ENCODE results near the gene PRR3.
A peak's percentile ranks its signal among the peaks of the same experiment; 100 is the strongest.

The PRR3 gene

DNA sequence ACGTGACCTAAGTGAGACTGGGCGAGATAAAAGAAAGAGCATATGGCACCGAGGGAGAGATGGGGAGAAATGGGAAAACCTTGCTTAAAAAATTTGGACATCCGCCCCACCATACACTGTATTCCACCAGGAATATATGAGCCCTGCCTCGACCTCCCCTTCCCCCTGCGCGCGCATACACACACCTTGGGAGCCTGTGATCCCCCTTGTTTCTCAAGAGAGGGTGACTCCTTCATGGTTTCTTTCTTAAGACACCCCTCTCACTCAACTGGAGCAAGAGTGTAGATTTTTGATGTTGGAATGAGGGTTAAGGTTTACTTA, 14.6 kb downstream of the PRR3 start:
- peak in 1 of 5 experiments; percentile 12 for DNase-seq

DNA sequence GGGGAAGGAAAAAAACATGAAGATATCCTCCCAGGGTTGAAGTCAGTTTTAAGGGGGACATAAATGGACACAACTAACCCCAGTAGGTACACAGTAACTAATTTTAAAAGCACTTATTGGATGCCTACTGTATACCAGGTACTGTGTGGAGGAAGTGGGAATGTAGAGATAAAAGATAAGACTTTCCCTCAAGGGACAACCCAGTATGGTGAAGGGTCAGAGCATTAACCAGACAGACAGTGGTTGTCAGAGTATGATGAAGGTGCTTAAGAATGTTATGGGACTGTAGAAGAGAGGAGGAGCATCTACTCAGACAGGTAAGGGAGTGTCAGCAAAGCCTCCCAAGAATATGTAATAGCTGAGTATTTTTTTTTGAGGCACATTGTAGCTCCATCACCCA, 15.1 kb downstream of the PRR3 start:
- DNase-seq: no peak

DNA sequence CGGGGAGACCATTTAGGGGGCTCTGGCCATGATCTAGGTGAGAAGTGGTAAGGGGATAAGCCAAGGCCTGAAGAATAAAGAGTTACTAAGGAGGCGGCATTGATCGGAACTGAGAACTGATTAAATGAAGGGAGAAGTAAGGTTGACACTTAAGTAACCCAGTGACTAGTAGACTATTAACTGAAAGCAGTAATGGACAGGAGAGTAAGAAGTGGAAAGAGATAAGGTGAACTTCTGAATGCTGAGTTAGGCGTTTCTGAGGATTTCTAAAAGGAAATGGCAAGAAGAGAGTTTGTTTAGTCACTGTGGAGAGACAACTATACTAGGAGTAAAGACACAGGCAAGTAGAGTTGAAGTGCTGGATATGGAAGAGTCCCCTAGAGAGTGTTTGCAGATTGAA, 16.0 kb downstream of the PRR3 start:
- DNase-seq: no peak

DNA sequence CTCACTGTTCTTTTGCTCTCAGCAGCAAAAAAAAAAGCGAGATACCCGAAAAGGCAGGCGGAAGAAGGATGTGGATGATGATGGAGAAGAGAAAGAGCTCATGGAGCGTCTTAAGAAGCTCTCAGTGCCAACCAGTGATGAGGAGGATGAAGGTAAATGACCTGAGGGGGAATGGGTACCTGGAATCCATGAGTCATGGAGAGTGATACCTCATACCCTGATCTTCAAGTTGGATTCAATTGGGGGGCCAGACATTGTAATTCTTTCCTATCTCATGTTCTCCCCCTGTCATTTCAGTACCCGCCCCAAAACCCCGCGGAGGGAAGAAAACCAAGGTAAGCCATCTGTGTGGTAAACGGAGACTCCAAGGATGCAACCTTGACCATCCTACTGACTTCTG, 21.0 kb downstream of the PRR3 start:
- DNase-seq: no peak

DNA sequence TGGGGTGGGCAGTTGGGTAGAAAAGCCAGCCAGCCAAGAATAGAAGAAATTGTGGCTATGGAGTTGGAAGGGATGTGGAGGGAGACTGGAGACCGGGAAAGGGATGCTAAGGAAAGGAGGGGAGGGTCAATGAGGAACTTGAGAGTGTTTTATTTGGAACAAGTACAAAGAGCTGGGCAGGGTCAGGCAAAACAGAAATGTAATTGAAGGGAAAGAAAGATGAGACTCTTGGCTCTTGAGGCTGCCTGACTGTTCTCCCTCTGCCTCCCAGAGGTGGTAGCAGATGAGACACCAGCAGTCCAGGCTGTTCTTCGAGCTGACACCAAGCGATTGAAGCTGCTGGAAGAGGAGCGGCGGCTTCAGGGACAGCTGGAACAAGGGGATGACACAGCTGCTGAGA, 26.8 kb downstream of the PRR3 start:
- no peak for DNase-seq

DNA sequence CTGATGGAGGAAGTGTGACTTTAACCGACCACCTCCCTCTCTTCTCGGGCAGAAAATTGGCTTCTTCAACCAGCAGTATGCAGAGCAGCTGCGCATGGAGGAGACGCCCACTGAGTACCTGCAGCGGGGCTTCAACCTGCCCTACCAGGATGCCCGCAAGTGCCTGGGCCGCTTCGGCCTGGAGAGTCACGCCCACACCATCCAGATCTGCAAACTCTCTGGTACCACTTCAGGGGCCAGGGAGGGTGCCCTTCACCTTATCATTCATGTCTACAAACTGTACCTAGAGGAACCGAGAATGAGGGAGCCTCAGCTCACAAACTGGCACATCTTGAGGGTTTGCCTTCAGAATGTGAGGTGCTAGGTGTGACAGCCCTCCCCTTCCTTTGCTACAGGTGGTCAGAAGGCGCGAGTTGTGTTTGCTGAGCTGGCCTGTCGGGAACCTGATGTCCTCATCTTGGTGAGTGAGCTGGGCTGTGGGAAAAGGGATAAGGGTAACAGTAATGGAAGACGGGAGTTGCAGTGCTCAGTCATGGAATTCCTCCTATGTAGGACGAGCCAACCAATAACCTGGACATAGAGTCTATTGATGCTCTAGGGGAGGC, 32.8 kb downstream of the PRR3 start:
- no peak for DNase-seq

DNA sequence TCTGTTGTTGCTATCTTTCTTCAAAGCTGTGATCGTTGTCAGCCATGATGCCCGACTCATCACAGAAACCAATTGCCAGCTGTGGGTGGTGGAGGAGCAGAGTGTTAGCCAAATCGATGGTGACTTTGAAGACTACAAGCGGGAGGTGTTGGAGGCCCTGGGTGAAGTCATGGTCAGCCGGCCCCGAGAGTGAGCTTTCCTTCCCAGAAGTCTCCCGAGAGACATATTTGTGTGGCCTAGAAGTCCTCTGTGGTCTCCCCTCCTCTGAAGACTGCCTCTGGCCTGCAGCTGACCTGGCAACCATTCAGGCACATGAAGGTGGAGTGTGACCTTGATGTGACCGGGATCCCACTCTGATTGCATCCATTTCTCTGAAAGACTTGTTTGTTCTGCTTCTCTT, 33.4 kb downstream of the PRR3 start:
- no peak for DNase-seq

DNA sequence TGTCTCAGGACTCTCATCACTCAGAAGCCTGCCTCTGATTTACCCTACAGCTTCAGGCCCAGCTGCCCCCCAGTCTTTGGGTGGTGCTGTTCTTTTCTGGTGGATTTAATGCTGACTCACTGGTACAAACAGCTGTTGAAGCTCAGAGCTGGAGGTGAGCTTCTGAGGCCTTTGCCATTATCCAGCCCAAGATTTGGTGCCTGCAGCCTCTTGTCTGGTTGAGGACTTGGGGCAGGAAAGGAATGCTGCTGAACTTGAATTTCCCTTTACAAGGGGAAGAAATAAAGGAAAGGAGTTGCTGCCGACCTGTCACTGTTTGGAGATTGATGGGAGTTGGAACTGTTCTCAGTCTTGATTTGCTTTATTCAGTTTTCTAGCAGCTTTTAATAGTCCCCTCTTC, 33.9 kb downstream of the PRR3 start:
- DNase-seq: no peak

DNA sequence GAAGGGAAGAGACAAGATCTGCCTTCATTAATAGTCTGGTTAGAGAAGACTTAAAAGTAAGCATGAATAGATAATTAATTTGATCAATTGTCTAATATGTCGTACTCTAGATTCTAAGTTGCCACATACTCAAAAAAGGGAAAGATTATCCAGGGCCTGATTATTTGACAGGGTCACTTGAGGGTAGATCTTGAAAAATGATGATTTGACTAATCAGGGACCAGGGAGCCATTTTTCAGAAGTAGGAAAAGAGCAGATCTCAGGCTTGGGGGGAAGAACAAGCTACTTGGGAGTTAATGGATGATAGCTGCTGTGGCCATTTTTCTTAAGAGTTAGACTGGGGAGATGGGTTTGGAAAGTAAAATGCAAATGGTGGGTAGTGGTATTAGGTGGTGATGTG, 35.2 kb downstream of the PRR3 start:
- DNase-seq: no peak

DNA sequence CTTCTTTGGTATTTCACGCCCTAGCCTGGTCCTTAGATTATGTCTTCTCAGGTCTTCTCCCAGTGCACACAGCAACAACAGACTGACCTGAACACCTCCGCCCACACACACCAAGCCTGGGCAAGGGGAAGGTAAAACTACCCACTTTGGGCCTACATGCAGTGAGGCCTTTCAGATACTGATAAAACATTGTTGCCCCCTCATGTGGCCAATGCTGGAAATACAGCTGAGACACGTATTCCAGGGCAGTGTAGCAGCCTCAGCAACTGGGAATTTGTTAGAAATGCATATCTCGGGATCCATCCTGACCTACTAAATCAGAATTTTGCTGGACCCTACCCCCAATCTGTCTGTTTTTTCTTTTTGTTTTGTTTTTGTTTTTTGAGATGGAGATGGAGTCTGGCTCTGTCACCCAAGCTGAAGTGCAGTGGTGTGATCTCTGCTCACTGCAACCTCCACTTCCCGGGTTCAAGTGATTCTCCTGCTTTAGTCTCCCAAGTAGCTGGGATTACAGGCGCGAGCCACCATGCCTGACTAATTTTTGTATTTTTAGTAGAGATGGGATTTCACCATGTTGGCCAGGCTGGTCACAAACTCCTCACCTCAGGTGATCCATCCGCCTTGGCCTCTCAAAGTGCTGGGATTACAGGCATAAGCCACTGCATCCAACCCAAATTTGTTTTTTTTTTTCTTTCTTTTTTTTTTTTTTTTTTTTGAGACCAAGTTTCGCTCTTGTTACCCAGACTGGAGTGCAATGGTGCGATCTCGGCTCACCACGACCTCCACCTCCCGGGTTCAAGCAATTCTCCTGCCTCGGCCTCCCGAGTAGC, 40.4 kb downstream of the PRR3 start:
- DNase-seq: peak; percentile 33 to 74 (median 64)

DNA sequence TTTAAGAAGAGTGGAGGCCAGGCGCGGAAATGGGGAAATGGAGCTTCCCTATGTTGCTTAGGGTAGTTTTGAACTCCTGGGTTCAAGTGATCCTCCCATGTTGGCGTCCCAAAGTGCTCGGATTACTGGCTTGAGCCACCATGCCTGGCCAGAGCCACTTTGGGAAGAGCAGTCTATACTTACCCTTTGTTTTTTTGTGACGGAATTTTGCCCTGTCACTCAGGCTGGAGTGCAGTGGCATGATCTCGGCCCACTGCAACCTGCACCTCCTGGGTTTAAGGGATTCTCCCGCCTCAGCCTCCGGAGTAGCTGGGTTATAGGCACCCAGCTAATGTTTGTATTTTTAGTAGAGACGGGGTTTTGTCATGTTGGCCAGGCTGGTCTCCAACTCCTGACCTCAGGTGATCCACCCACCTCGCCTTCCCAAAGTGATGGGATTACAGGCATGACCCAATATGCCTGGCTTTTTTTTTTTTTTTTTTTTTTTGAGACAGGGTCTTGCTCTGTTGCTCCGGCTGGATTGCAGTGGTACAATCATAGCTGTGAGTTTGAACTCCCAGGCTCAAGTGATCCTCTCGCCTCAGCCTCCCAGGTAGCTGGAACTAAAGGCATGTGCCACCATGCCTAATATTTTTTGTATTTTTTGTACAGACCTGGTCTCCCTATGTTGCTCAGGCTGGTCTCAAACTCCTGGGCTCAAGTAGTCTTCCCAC, 42.0 kb downstream of the PRR3 start:
- DNase-seq: no peak

DNA sequence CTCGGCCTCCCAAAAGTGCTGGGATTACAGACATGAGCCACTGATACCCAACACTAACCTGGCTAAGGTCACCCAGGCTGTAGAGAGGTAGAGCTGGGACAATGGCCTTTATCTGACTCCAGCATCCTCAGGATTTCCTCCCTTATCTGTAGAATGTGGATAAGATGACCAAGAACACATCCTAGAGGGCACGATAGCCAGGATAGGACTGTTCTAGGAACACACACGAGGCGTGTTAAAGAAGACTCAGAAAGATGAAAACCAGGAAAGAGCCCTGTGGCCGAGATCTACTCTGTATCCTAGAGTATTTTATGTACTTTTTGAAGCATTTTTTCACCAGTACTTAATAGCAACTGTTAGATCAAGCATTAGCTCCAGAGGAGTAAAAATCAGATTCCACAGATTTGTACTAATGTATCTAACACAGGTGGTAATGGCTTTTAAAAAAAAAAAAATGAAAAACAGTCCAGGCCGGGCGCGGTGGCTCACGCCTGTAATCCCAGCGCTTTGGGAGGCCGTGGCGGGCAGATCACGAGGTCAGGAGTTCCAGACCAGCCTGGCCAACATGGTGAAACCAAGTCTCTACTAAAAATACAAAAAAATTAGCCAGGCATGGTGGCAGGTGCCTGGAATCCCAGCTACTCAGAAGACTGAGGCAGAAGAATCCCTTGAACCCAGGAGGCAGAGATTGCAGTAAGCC, 42.7 kb downstream of the PRR3 start:
- DNase-seq: no peak

DNA sequence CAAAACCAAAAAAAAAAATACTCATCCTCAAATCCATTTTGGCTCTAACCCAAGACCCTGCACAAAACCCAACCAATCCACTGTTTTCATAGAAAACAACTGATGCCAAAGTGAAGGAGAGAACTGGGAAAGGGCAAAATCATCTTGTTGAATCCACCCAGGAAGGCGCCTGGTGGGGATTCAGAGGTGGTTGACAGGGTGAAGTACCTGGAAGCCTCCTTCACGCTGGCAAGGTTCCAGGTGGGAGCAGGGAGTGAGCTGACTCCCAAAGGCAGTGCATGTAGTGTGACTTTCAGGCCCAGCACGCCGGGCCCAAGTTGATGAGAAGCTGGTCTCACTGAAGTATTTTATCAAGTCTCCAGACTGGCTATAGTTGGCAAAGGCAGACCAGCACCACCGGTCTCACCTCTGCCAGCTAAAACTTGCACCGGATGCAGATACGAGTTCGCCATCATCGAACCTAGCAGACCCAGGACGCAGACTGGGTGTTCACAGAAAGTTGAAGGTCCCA, 43.4 kb downstream of the PRR3 start:
- DNase-seq: no peak

DNA sequence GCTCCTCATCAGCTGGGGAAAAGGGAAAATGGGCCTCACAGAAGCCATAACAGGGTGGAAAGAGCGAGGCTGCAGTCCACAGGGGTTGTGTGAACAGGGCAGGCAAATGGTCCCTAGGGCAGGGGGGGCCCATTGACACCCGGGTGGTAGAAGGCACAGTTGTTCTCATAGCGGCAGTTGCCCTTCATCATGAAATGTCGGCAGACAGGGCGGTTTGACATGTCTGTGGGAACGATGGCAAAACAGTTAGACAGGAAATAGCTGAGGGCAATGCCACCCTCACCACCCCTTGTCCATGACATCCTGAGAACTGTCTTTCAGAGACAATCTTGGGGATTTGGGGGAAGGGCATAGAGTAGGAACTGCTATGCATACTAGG, 44.3 kb downstream of the PRR3 start:
- peak in 2 of 5 experiments; percentile 22 to 43 for DNase-seq

DNA sequence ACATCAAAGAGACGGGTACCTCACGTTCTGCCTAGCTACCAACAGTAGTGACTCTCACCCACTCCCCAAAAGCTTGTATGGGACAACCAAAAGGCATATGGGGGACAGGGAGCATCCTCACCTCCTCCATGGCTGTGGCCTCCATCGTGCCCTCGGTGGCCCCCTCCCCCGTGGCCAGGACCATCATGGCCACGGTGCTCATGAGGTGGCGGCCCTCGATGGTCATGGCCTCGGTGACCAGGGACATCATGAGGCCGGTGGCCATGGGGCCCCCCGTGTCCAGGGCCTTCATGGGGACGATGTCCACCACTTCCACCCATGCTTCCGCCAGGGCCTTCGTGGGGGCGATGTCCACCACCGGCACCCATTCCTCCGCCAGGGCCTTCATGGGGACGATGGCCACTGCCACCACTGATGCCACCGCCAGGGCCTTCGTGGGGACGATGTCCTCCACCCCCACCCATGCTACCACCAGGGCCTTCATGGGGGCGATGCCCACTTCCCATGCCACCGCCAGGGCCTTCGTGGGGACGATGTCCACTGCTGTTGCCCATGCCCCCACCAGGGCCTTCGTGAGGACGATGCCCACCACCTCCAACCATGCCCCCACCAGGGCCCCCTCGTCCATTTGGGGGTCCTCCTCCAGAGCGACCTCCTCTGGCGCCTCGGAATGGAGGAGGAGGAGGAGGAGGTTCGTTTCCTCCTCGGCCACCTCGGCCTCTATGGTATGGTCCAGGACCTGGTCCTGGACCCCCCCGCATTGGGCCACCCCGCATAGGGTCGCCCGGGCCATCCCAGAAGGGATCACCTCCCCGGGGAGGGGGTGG, 44.9 kb downstream of the PRR3 start:
- no peak for DNase-seq

DNA sequence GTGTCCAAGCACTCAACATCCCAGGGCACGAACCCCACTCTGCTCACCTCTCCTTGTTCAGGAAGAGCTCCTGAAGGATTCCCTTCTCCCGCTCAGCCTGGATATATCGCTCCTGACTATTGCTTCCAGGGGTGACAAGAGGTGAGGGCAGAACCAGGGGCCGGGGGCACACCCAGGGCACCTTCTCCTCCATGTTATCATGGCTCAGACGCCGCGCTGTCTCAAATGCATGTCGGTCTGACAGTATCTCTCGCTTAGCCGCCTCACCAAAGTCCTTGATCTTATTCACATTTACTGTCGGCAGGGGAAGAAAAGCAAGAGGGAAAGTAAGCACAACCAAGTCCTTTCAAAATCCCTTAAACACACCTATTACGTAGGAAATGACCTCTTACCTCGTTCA, 46.9 kb downstream of the PRR3 start:
- DNase-seq: no peak

DNA sequence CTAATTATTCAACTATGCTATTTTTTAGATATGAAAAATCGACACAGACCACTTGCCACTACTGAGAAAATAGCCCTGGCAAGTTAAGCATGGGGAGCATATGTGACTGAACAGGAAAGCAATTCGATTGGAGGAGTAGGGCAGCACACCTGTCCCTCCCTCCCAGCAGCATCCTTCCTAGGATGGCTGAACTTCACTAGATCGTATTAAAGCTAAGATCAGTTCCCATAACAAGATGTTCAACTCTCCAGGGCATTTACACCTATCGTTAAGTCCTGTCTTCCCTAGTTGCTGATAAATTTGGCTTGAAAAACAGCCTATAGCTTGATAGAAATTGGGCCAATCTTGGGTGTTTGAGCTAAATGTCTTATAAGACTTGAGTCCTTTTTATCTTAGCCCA, 53.0 kb downstream of the PRR3 start:
- DNase-seq: no peak

DNA sequence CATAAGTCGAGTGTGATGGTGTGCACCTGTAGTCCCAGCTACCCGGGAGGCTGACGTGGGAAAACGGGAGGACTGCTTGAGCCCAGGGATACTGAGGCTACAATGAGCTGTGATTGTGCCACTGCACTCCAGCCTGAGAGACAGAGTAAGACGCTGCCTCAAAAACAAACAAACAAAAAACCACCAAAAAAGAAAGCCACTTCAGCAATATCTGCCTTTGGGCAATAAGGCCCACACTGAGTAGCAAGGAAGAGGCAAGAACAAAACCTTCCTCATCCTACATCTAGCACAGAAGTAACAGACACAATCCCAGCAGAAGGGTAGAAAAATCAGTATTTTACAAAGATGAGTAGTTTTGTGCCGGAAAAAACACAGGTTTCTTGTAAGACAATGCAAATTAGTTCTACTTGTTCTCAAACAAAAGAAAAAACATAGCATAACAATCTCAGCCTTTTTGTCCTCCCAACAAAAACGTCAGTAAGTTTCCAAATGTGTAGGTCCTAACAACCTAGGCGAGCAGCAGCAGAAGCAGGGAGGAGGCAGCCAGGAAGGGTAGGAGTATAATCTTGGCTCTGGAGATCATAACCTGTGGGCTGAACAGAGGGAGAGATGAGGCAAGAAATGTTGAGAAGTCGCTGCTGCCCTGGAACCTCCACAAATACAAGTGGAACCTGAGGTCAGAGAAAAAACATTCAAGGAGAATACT, 54.2 kb downstream of the PRR3 start:
- no peak for DNase-seq

DNA sequence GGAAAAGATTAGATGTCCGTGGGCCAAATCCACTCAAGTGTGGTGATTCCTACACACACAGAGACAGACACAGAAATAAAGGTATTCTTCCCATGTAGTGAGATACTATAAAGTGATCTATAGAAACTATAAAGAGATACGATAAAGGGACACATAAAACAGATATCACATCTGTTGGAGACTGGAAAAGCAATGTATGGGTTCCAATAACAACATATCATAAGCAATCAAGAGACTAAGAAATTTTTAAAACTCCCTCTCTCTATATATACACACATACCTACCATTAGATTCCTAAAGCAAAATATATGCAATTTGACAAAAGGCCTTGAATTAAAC, 54.7 kb downstream of the PRR3 start:
- DNase-seq: no peak

DNA sequence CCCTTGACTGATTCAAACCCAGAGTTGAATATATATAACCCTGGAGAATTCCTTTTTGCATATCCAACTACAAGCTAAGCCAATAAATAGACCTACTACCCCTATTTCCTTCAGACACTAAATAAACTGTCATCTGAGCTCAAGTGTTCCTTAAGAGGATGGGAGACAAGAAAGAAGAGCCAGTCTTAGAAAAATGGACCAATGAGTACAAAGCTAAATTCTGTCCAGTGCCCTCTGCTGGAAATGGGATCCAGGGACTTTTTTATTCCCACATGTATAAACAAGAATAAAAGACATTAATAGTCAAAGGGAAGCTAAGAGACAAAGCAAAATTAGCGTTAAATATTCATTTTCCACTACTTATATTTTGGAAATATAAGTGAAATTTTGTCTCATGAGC, 55.1 kb downstream of the PRR3 start:
- DNase-seq: no peak

DNA sequence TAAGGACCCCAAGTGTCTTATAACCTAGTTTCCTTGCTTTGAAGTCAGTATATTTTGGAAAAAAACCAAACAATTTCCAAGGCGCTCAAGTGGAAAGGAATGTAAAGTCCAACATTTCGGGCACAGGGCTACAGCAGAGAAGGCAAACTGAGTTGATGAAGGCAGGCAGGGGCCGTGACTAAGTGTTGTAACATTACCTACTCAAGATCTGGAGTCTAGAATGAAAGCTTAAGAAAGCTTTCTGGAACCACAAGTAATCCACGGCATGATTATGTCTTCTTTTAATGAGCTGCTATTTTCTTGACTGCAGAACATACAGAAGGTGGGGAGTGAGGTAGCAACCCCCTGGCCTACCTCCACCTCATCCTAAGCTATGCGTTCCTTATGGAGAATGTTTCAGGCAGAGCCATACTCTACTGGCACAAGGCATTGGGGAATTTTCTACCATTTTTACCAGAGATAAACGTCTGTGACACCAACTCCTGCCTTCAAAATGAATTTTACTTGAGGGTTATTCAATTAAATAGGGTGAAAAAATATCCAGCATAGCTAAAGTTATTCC, 55.7 kb downstream of the PRR3 start:
- DNase-seq: no peak
